Stimulated activated CD8-positive, alpha-beta memory T cell treated with anti-CD3 and anti-CD28 coated beads, Interleukin-7, amount 100 ng/mL, for 24 hours (primary cell): Measurements from ENCODE around the gene GRK2.
"Not testable (repeated sequence)": the region's sequence is repeated elsewhere in the genome, so short reads cannot be mapped to it uniquely, and the experiment has no call there.

ENCODE experiments used
- DNase-seq: peaks from one replicate; pipeline ENCODE4 v3.0.0-alpha.2; 2020; ENCODE audit warnings: low read depth

GRK2 gene

GRCh38 chr11:67312187-67313021, 46.1 kb downstream of the GRK2 start:
- DNase-seq: no peak

GRCh38 chr11:67313125-67313890, 47.0 kb downstream of the GRK2 start:
- DNase-seq: no peak

DNA sequence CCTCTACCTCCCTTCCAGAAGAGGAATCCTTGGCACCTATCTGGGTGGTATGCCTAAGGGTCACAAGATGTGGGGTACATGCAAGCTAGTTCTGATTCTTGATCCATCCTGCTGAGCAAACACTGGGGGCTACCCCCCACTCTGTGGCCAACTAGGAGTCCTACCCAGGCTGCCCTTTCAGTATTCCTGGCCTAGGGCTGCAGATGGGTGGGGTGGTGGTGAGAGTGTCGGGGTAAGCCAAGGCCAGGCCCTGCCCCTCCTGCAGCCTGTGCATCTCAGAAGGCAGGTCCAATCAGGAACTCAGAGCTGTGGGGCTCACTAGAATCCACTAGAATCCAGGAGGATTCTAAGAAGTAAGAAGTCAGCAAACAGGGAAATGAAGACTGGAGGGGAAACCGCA, 47.9 kb downstream of the GRK2 start:
- no peak for DNase-seq

DNA sequence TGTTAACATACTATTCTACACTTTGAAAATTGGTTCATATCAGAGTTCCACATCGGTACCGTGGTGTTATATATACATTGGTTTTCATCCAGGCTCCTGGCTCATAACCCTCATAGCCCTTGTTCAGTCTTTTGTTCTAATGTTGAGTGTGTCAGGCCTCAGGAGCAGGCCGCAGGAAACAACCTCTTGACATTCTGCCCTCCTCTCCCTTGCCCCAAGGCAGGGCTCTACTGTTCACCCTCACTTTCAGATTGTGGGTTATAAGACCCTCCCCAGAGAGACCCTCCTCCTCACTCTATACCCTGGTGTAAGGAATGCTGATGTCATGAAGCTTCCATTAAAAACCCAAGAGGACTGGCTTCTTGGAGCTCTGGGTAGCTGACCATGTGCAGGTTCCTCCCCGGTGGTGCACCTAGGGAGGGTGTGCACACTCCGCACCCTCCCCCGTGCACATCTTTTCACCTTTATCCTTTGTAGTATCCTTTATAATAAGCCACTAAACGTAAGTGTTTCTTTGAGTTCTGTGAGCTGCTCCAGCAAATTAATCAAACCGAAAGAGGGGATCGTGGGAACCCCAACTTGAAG, 49.1 kb downstream of the GRK2 start:
- DNase-seq: no peak

GRCh38 chr11:67316882-67317204, 50.6 kb downstream of the GRK2 start:
- no peak for DNase-seq

GRCh38 chr11:67317205-67317887, 51.1 kb downstream of the GRK2 start:
- DNase-seq: peak; percentile 98

- DNase-seq: no peak
Observed at GRCh38 chr11:67317888-67318555, 51.7 kb downstream of the GRK2 start.

GRCh38 chr11:67318876-67319275, 52.6 kb downstream of the GRK2 start:
- not testable (repeated sequence) for DNase-seq

DNA sequence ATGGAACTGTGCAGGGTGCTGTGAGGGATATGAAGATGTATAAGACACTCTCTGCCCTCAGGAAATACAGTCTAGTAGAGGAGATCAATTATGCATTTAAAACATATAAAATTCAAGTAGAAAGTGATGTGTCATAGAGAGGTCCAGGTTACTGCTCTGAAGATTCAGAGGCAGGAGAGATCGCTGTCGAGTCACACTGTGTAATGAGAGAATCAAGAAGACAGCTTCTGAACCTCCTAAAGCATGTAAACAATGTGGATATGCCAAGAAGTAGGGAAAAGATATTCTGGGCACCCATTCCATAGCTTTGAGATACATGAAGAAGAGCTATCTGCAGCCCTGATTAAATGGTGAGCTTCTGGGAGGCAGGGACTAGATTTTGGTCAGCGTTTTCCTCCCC, 53.7 kb downstream of the GRK2 start:
- no peak for DNase-seq

- DNase-seq: no peak
Observed at GRCh38 chr11:67320691-67321090, 54.4 kb downstream of the GRK2 start.

- DNase-seq: no peak
Observed at GRCh38 chr11:67321313-67321871, 55.1 kb downstream of the GRK2 start.

GRCh38 chr11:67322049-67322448, 55.8 kb downstream of the GRK2 start:
- no peak for DNase-seq

DNA sequence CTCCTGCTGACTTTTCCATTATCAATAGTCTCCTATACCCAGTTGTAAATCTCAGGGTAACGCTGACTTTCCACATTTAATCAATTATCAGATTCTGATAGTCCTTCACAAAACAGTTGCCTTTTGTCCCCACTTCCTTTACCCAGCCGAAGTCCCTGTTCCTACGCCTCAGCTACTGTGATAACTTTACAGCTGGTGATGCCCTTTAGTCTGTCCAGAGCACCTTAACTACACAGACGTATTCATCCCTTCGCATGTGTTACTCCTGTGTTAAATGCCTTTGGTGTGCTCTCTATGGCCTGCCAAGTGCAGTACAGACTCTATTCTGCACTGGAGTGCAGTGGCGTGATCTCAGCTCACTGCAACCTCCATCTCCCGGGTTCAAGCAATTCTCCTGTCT, 57.3 kb downstream of the GRK2 start:
- DNase-seq: no peak

- no peak for DNase-seq
Observed at GRCh38 chr11:67332081-67332691, 65.9 kb downstream of the GRK2 start.
